ENCODE results near the gene HLCS.
A peak's percentile ranks its signal among the peaks of the same experiment; 100 is the strongest.

HLCS gene

DNA sequence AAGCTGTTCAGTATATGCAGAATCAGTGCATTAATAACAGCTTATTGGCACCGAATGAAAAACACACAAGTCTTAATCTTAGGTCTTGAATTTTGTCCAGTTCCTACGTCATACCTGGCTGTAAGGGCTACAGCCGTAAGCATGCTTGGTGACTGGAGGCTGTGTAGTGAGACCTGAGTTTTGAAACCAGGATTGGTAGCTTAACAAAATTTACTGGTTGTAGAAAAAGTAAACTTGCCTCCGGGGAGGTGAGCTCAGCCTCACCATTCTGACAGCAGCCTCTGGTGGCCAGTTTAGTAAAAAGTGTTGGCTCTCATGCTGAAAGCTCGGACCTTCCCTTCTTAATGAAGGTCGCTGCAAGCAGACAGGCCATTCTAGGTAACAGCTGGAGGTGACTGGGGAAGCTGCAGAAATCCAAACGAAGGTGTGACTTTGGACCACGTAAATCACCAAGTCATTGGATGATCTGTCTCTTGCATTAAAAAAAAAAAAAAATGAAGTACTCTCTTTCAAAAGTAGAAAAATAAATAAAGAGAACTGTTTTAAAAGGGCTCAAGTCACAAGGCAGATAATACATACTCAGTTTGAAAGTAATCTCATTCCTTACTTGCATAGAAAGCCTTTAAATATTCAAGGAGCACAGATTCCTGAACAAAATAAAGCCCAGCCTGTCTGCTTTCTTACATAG is 48.9 kb downstream of the HLCS start:
- ChIA-PET POLR2A (no interaction called here), CTCF (interaction anchor here (0.8 to 5.6 kb wide), 39 partner anchors 8 to 498 kb away, joined by 3 to 28 read pairs (median 4); no protein-coding TSS in a partner anchor)
- TF ChIP-seq, protein P1, sequence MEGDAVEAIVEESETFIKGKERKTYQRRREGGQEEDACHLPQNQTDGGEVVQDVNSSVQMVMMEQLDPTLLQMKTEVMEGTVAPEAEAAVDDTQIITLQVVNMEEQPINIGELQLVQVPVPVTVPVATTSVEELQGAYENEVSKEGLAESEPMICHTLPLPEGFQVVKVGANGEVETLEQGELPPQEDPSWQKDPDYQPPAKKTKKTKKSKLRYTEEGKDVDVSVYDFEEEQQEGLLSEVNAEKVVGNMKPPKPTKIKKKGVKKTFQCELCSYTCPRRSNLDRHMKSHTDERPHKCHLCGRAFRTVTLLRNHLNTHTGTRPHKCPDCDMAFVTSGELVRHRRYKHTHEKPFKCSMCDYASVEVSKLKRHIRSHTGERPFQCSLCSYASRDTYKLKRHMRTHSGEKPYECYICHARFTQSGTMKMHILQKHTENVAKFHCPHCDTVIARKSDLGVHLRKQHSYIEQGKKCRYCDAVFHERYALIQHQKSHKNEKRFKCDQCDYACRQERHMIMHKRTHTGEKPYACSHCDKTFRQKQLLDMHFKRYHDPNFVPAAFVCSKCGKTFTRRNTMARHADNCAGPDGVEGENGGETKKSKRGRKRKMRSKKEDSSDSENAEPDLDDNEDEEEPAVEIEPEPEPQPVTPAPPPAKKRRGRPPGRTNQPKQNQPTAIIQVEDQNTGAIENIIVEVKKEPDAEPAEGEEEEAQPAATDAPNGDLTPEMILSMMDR (IDR thresholded peaks at IDR 0.05; ENCODE audit: insufficient read depth, low read length, missing control alignments), result peak; percentile 82
- no peak for DNase-seq (ENCODE audit: low read depth, low spot score)
- no peak overlapping the region for H3K4me3 ChIP-seq (ENCODE audit: low read depth, low read length)

DNA sequence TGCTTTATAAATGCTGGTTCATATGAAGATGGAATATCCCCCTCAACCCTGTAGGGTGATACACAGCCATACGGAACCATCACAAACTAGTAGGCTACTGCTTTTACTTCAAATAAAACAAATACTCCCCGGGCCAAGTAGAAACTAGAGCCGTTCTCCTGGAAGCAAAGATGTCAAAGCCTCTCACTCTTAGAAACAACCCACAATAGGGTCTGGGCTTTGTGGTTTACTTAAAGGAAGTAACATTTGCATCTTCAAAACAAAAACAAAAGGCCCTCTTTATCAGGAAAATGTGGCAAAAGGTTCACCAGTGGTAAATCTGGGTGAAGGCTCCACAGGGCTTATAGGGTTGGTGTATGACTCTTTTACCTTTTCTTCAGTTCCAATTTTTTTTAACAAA is 49.8 kb downstream of the HLCS start:
- no peak overlapping the region for H3K4me3 ChIP-seq (ENCODE audit: low read depth, low read length)
- DNase-seq (ENCODE audit: low read depth, low spot score), result no peak
- TF ChIP-seq, protein P1 (IDR thresholded peaks at IDR 0.05; ENCODE audit: insufficient read depth, low read length, missing control alignments), result no peak
- ChIA-PET CTCF (interaction anchor here (0.8 to 5.6 kb wide), 26 partner anchors 8 to 497 kb away, joined by 3 to 28 read pairs (median 4); no protein-coding TSS in a partner anchor), POLR2A (no interaction called here)

DNA sequence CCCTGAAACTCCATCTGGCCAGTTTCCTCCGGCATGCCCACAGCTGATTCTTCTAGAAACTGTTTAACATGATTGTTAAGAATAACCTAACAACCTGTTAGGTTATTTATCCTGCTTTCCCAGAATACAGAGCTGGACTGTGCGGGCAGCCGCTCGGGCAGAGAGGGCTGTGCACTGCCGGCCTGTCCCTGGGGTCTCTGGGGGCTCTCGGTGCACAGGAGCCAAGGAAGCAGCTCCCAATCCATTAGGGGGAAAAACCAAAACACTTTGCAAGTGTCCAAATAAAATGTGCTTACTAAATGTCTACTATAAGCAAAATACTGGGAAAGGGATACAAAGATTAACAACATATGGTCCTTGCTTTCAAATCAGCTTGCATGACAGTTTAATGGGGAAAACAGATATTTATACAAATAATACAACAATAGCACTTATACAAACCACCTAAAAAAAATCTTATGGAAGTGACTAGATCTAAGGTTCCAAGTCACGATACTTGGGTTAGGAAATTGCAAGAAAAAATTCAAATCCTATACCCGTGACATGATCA is 50.7 kb downstream of the HLCS start:
- ChIA-PET CTCF (interaction anchor here (0.7 to 5.6 kb wide), 9 partner anchors 9 to 496 kb away, joined by 3 to 28 read pairs (median 4); no protein-coding TSS in a partner anchor), POLR2A (interaction anchor here (0.6 kb wide), 1 partner anchor 25 kb away, joined by 3 read pairs; no protein-coding TSS in a partner anchor)
- TF ChIP-seq, protein P1 (IDR thresholded peaks at IDR 0.05; ENCODE audit: insufficient read depth, low read length, missing control alignments), result no peak
- DNase-seq (ENCODE audit: low read depth, low spot score), result no peak
- H3K4me3 ChIP-seq (ENCODE audit: low read depth, low read length), result no peak overlapping the region

DNA sequence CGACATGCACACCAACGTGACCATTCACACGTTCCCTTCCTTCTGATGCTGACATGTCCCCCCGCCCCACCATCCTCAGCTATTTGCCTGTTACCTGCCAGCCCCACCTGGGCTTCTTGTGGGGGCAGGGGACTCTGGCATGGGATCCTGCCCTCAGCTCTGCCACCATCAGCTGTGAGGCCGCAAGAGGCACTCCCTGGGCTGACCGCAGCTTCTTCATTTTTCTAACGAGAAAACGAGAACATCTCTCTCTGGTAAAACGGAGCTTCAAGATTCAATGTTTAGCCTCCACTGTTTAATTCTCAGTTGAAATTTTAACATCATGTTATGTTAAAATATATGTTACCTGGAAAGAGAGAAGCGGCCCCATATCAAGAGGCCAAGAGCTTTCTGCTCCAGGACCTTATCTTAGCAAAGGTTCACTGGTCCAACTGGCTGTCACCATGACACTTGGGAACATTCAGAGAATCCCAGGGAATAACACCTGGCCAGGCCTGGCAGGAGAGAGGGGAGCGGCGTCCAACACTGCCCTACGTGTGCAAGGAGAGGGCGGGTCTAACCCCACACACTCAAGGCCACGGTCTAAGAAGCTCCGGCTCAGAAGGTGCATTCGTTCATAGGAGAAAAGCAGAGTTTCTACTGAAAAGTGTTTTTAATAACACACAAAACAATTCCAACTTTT is 51.3 kb downstream of the HLCS start:
- POLR2A ChIA-PET, result interaction anchor here (0.6 kb wide), 1 partner anchor 25 kb away, joined by 3 read pairs; no protein-coding TSS in a partner anchor
- CTCF ChIA-PET, result interaction anchor here (0.7 to 5.6 kb wide), 8 partner anchors 9 to 495 kb away, joined by 3 to 28 read pairs (median 4); no protein-coding TSS in a partner anchor

DNA sequence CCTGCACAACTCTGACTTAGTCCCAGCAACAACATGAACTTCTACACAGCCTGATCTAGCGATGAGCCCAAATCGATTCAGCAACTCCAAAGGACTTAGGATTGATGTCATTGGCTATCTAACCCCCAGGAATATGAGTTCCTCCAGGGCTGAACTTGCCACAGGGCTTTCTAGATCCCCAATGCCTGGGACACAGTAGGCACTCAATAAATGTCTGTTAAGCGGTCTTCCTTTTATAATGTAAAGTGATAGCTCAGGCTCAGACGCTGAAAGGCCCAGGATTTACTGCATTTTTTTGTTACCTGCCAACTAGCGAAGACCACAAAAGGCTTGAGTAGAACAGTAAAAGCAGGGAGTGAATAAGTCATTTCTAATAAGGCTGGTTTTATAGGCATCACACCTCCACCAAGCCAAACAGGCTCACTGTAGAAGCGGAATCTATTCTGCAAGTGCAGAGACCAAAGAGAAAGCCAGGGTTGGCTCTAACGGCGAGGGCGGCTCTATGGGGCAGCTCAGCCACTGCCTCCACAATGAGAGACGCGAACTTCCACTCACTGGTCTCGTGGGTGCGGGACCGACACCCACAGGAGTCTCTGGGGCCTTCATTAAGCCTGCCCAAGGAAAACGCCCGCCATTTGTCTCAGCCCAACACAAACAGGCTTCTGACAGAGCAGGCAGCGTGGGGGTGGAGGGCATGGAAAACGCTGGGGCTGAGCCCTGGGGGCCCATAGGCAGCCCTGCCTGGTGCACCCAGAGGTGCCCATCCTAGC is 52.0 kb downstream of the HLCS start:
- TF ChIP-seq, protein P1 (IDR thresholded peaks at IDR 0.05; ENCODE audit: insufficient read depth, low read length, missing control alignments), result no peak
- no peak for DNase-seq (ENCODE audit: low read depth, low spot score)
- H3K4me3 ChIP-seq (ENCODE audit: low read depth, low read length), result no peak overlapping the region
- ChIA-PET POLR2A (no interaction called here), CTCF (interaction anchor here (0.7 to 5.6 kb wide), 7 partner anchors 10 to 494 kb away, joined by 3 to 28 read pairs (median 4); no protein-coding TSS in a partner anchor)

More for the DNA sequence above, 51.3 kb downstream of the HLCS start:
- no peak for DNase-seq (ENCODE audit: low read depth, low spot score)
- TF ChIP-seq, protein P1 (IDR thresholded peaks at IDR 0.05; ENCODE audit: insufficient read depth, low read length, missing control alignments), result no peak
- H3K4me3 ChIP-seq (ENCODE audit: low read depth, low read length), result no peak overlapping the region

Data from AG04449 (cell line).